ENCODE results near the gene BICRA. TPM values are rescaled to one million over a fixed set of nuclear protein-coding genes. Genes with fewer than 3 reads are reported as not detected.
A peak's percentile ranks its signal among the peaks of the same experiment; 100 is the strongest.

BICRA gene
- total RNA-seq, 3 donors from 2014 or later, result 4.2 to 8.3 (median 7.5) TPM

- Histone ChIP-seq H3K36me3 (no peaks in the 10 kb centered on the region), H3K4me3 (no peak overlapping the region), H3K27ac (no peak overlapping the region), H3K27me3 (no peaks in the 10 kb centered on the region), H3K9me3 (no peaks in the 10 kb centered on the region), H3K4me1 (peaks cover 0 to under 1% of the 10 kb centered on the region in 2 donors)
- no peak for TF ChIP-seq CTCF (IDR thresholded peaks at IDR 0.05)
- TF ChIP-seq POLR2AphosphoS5 (IDR thresholded peaks at IDR 0.05), result no peak
- no peak for TF ChIP-seq POLR2A (IDR thresholded peaks at IDR 0.05)
- intact Hi-C loops (cut with DNase I; ENCODE audit: low total_unique reads), result no loop called here
- no peak for DNase-seq (ENCODE audit: low spot score in 2 of 2)
Observed at GRCh38 chr19:47670736-47671135, 61.8 kb downstream of the BICRA start.

GRCh38 chr19:47671499-47671898 lies 62.6 kb downstream of the BICRA start:
- no peak for DNase-seq (ENCODE audit: low spot score in 2 of 2)
- intact Hi-C loops (cut with DNase I; ENCODE audit: low total_unique reads), result no loop called here
- no peaks in the 10 kb centered on the region for H3K4me1 ChIP-seq
- no peaks in the 10 kb centered on the region for H3K36me3 ChIP-seq
- no peaks in the 10 kb centered on the region for H3K9me3 ChIP-seq
- TF ChIP-seq CTCF (IDR thresholded peaks at IDR 0.05), result no peak
- no peak for TF ChIP-seq POLR2A (IDR thresholded peaks at IDR 0.05)
- H3K27ac ChIP-seq, result no peak overlapping the region
- H3K27me3 ChIP-seq, result no peaks in the 10 kb centered on the region
- H3K4me3 ChIP-seq, result no peak overlapping the region

- no peak for DNase-seq (ENCODE audit: low spot score in 2 of 2)
- intact Hi-C loops (cut with DNase I; ENCODE audit: low total_unique reads), result no loop called here
- no peaks in the 10 kb centered on the region for H3K36me3 ChIP-seq
- TF ChIP-seq CTCF (IDR thresholded peaks at IDR 0.05) (no peak), POLR2AphosphoS5 (IDR thresholded peaks at IDR 0.05) (no peak), POLR2A (IDR thresholded peaks at IDR 0.05) (no peak)
- peak overlapping the region in 1 of 2 donors; percentile 3 for H3K27ac ChIP-seq
- H3K27me3 ChIP-seq, result no peaks in the 10 kb centered on the region
- H3K9me3 ChIP-seq, result no peaks in the 10 kb centered on the region
- no peaks in the 10 kb centered on the region for H3K4me1 ChIP-seq
- no peak overlapping the region for H3K4me3 ChIP-seq
Observed at GRCh38 chr19:47673426-47673825, 64.5 kb downstream of the BICRA start.

- H3K9me3 ChIP-seq, result no peaks in the 10 kb centered on the region
- no peak for TF ChIP-seq POLR2AphosphoS5 (IDR thresholded peaks at IDR 0.05)
- TF ChIP-seq POLR2A (IDR thresholded peaks at IDR 0.05), result no peak
- TF ChIP-seq CTCF (IDR thresholded peaks at IDR 0.05), result no peak
- no peak overlapping the region for H3K4me3 ChIP-seq
- no peak for DNase-seq (ENCODE audit: low spot score in 2 of 2)
- no peaks in the 10 kb centered on the region for H3K36me3 ChIP-seq
- intact Hi-C loops (cut with DNase I; ENCODE audit: low total_unique reads), result no loop called here
- no peaks in the 10 kb centered on the region for H3K27me3 ChIP-seq
- H3K27ac ChIP-seq, result no peak overlapping the region
- no peaks in the 10 kb centered on the region for H3K4me1 ChIP-seq
Observed at GRCh38 chr19:47674548-47674947, 65.6 kb downstream of the BICRA start.

- H3K9me3 ChIP-seq, result no peaks in the 10 kb centered on the region
- H3K36me3 ChIP-seq, result peaks cover 2% of the 10 kb centered on the region
- TF ChIP-seq POLR2A (IDR thresholded peaks at IDR 0.05), result no peak
- TF ChIP-seq CTCF (IDR thresholded peaks at IDR 0.05), result no peak
- no peak for TF ChIP-seq POLR2AphosphoS5 (IDR thresholded peaks at IDR 0.05)
- H3K27ac ChIP-seq, result no peak overlapping the region
- H3K4me3 ChIP-seq, result no peak overlapping the region
- H3K4me1 ChIP-seq, result no peaks in the 10 kb centered on the region
- no peaks in the 10 kb centered on the region for H3K27me3 ChIP-seq
- no peak for DNase-seq (ENCODE audit: low spot score in 2 of 2)
- intact Hi-C loops (cut with DNase I; ENCODE audit: low total_unique reads), result no loop called here
Observed at GRCh38 chr19:47675271-47675670, 66.3 kb downstream of the BICRA start.
